Spleen (tissue), 7 donors: Measurements from ENCODE around the gene CLPX.

Experiments
- CTCF ChIP-seq, 11 experiments: fragments of 200-600 bp in 7 of 11; fragments of 450-650 bp in 4 of 11; sonication (generic) in 4 of 11; IDR thresholded peaks in 8 of 11; conservative IDR thresholded peaks in 3 of 11; 1 replicate in 7 of 11; 2 replicates in 4 of 11; pipeline versions ENCODE4 v1.4.0 to v1.8.0; 2016 to 2021; ENCODE audit warnings: antibody characterized with exemption in 11 of 11, inconsistent platforms in 4 of 11, mild to moderate bottlenecking in 1 of 11
- POLR2A ChIP-seq, 3 donors: fragments of 450-650 bp; IDR thresholded peaks; one replicate each; pipeline ENCODE4 v1.5.1; 2017; ENCODE audit warnings: antibody characterized with exemption in 3 of 3, mild to moderate bottlenecking in 1 of 3
- donor health status: DM: no; HTN: no; CAD: no; lungs with moderate emphysema.
- donor health status: DM: no; HTN: no; CAD: no.
- donor health status: DM: no; HTN: no; CAD: no.

- TF ChIP-seq CTCF (IDR thresholded peaks at IDR 0.05 in 8 of 11, conservative IDR thresholded peaks at IDR 0.05 in 3 of 11) (no peak), POLR2A (IDR thresholded peaks at IDR 0.05) (no peak)
These were observed 85.8 kb downstream of the CLPX start for GRCh38 chr15:65099336-65099735.
